Peyer's patch (tissue), 4 donors: ENCODE measurements around the gene ETS2.

Source experiments
- CTCF ChIP-seq, 6 experiments: fragments of 450-650 bp in 4 of 6; fragments of 200-600 bp in 2 of 6; sonication (generic) in 1 of 6; IDR thresholded peaks; one replicate each; pipeline ENCODE4 v1.5.1; 2017 to 2019; ENCODE audit warnings: antibody characterized with exemption in 6 of 6, mild to moderate bottlenecking in 3 of 6, moderate library complexity in 1 of 6
- POLR2A ChIP-seq, 2 donors: fragments of 450-650 bp; IDR thresholded peaks; one replicate each; pipeline ENCODE4 v1.5.1; 2017; ENCODE audit warnings: antibody characterized with exemption in 2 of 2, mild to moderate bottlenecking in 2 of 2, moderate library complexity in 2 of 2

- TF ChIP-seq CTCF (IDR thresholded peaks at IDR 0.05) (no peak), POLR2A (IDR thresholded peaks at IDR 0.05) (no peak)
Observed at GRCh38 chr21:38818325-38818723, 12.6 kb downstream of the ETS2 start.
